CD4-positive, CD25-positive, alpha-beta regulatory T cell (primary cell): Measurements from ENCODE around the gene ZIC4. TPM values are rescaled to one million over a fixed set of nuclear protein-coding genes. Genes with fewer than 3 reads are reported as not detected.
A peak's percentile ranks its signal among the peaks of the same experiment; 100 is the strongest.

Experiments used
- ATAC-seq, 2 donors: fragments of 150-1000 bp; cut with Tn5 transposase; one replicate each; pipeline ENCODE4 v1.10.0; 2021; ENCODE audit warnings: low read depth in 2 of 2, moderate number of reproducible peaks in 2 of 2, moderate library complexity in 1 of 2
- DNase-seq, 3 donors: peaks; one replicate each; pipeline versions ENCODE4 v3.0.0 to v3.0.0-alpha.2; 2012 to 2022; ENCODE audit warnings: mixed read lengths in 1 of 3
- H3K27ac ChIP-seq: one replicate; pipeline ENCODE4 v1.7.0; 2013; ENCODE audit warnings: mild to moderate bottlenecking, low read length; ENCODE audit not compliant: insufficient read depth, poor library complexity, severe bottlenecking
- H3K27me3 ChIP-seq: one replicate; pipeline ENCODE4 v1.7.0; 2013; ENCODE audit warnings: low read length; ENCODE audit not compliant: control insufficient read depth, insufficient read depth
- H3K36me3 ChIP-seq: one replicate; pipeline ENCODE4 v1.7.0; 2013; ENCODE audit warnings: mild to moderate bottlenecking, low read length, moderate library complexity; ENCODE audit not compliant: control insufficient read depth, insufficient read depth
- H3K4me1 ChIP-seq: 2 replicates; pipeline ENCODE4 v1.7.0; 2013; ENCODE audit warnings: mild to moderate bottlenecking, low read length; ENCODE audit not compliant: insufficient read depth, control insufficient read depth, poor library complexity, severe bottlenecking
- H3K4me3 ChIP-seq: one replicate; pipeline ENCODE4 v1.7.0; 2013; ENCODE audit warnings: low read depth, mild to moderate bottlenecking, low read length, moderate library complexity
- H3K9me3 ChIP-seq, 2 experiments: 1 replicate in 1 of 2; 2 replicates in 1 of 2; pipeline ENCODE4 v1.7.0; 2013; ENCODE audit warnings: low read length in 2 of 2, mild to moderate bottlenecking in 1 of 2, moderate library complexity in 1 of 2; ENCODE audit not compliant: control insufficient read depth in 2 of 2
- H3K27ac Mint-ChIP-seq, 3 donors: one replicate each; pipeline ENCODE4 v1.8.0; 2020 to 2022; ENCODE audit warnings: mild to moderate bottlenecking in 3 of 3, mixed read lengths in 3 of 3, moderate library complexity in 2 of 3
- H3K27me3 Mint-ChIP-seq: one replicate; pipeline ENCODE4 v1.8.0; 2022; ENCODE audit warnings: mild to moderate bottlenecking, mixed read lengths
- H3K36me3 Mint-ChIP-seq: one replicate; pipeline ENCODE4 v1.8.0; 2020; ENCODE audit warnings: mixed read lengths
- H3K4me1 Mint-ChIP-seq, 4 donors: one replicate each; pipeline ENCODE4 v1.8.0; 2020 to 2022; ENCODE audit warnings: mixed read lengths in 4 of 4, mild to moderate bottlenecking in 1 of 4
- H3K4me3 Mint-ChIP-seq, 4 donors: one replicate each; pipeline ENCODE4 v1.8.0; 2020 to 2022; ENCODE audit warnings: mild to moderate bottlenecking in 4 of 4, mixed read lengths in 4 of 4, moderate library complexity in 3 of 4
- H3K9me3 Mint-ChIP-seq, 7 donors: one replicate each; pipeline ENCODE4 v1.8.0; 2020 to 2022; ENCODE audit warnings: mixed read lengths in 7 of 7, mild to moderate bottlenecking in 3 of 7, moderate library complexity in 2 of 7
- polyA plus RNA-seq, 4 donors: library from polyadenylated mRNA; unstranded; fragments of 300-500 nt; fragmentation: Illumina TruSeq; gene quantifications; one replicate each; pipeline ENCODE4 v1.2.3, GENCODE V29; 2021
- total RNA-seq: library from RNA; stranded (reverse); gene quantifications from one replicate; pipeline ENCODE4 v1.2.3, GENCODE V29; 2022

Gene ZIC4
- total and polyA plus RNA-seq, 5 donors from 2014 or later, result not detected

DNA sequence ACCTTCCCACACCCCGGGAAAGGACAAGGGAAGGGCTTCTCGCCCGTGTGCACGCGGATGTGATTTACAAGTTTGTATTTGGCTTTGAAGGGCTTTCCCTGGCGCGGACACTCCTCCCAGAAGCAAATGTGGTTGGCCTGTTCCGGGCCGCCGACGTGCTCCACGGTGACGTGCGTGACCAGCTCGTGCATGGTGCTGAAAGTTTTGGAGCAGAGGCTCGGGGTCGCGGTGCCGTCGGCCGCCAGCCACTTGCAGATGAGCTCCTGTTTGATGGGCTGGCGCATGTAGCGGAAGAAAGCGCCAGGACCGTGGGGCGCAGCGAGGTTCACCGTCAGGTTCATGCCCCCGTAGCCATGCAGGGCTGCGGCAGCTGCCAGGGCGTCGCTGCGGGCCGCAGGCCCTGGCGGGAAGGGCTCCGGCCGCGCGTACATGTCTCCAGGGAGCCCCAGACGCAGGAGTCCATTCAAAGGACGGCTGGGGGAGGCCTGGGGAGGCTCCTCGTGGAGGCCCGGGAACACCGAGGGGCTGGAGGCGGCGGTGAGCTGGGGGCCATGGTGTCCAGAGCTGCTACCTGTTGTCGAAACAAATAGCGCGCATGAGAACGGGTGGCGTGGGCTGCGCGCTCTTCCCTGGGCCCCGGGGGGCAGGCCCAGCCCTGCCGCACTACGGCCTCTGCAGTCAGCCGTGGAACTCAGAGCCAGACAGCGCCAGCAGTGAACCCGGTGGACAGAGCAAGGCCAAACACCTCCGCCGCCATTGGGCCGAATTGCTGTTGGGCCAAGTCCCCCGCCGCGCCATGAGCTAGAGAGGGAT is 10.2 kb downstream of the ZIC4 start:
- H3K4me1 Mint-ChIP-seq, result no peaks in the 10 kb centered on the region
- Histone ChIP-seq H3K4me3 (no peak overlapping the region), H3K9me3 (peaks cover 0 to 2% of the 10 kb centered on the region in 2 experiments), H3K27ac (no peak overlapping the region), H3K27me3 (peaks cover 19% of the 10 kb centered on the region), H3K4me1 (no peaks in the 10 kb centered on the region), H3K36me3 (no peaks in the 10 kb centered on the region)
- ATAC-seq, result no peak
- no peaks in the 10 kb centered on the region for H3K36me3 Mint-ChIP-seq
- no peak for DNase-seq
- peaks cover 0 to 18% (median 2%) of the 10 kb centered on the region in 7 donors for H3K9me3 Mint-ChIP-seq
- H3K4me3 Mint-ChIP-seq, result peak overlapping the region in 1 of 4 donors; percentile 13
- peaks cover 84% of the 10 kb centered on the region for H3K27me3 Mint-ChIP-seq
- H3K27ac Mint-ChIP-seq, result no peak overlapping the region

DNA sequence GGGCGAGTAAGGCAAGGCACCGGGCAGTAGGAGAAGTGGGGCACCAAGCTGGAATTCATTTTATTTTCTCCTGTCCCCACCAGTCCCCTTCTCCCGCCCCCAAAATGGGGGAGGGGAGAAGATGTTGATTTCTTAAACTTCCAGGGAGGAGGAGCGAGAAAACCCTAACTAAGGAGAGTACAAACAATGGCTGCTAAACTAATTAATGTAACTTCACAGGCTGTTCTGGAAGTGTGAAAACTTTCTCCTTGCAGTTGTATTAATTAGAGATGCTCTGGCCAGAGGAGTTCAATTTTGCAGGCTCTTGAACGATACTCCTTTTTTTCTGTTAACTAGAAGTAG is 11.5 kb downstream of the ZIC4 start:
- Mint-ChIP-seq H3K9me3 (peaks cover 0 to 21% (median 0%) of the 10 kb centered on the region in 7 donors), H3K4me1 (no peaks in the 10 kb centered on the region), H3K27ac (peak overlapping the region in 1 of 3 donors; percentile 23), H3K36me3 (no peaks in the 10 kb centered on the region), H3K27me3 (peaks cover 77% of the 10 kb centered on the region), H3K4me3 (no peak overlapping the region)
- no peaks in the 10 kb centered on the region for H3K4me1 ChIP-seq
- no peaks in the 10 kb centered on the region for H3K36me3 ChIP-seq
- DNase-seq (no peak), ATAC-seq (no peak)
- H3K27ac ChIP-seq, result no peak overlapping the region
- H3K9me3 ChIP-seq, result peaks cover 2 to 3% of the 10 kb centered on the region in 2 experiments
- H3K4me3 ChIP-seq, result no peak overlapping the region
- peaks cover 22% of the 10 kb centered on the region for H3K27me3 ChIP-seq

DNA sequence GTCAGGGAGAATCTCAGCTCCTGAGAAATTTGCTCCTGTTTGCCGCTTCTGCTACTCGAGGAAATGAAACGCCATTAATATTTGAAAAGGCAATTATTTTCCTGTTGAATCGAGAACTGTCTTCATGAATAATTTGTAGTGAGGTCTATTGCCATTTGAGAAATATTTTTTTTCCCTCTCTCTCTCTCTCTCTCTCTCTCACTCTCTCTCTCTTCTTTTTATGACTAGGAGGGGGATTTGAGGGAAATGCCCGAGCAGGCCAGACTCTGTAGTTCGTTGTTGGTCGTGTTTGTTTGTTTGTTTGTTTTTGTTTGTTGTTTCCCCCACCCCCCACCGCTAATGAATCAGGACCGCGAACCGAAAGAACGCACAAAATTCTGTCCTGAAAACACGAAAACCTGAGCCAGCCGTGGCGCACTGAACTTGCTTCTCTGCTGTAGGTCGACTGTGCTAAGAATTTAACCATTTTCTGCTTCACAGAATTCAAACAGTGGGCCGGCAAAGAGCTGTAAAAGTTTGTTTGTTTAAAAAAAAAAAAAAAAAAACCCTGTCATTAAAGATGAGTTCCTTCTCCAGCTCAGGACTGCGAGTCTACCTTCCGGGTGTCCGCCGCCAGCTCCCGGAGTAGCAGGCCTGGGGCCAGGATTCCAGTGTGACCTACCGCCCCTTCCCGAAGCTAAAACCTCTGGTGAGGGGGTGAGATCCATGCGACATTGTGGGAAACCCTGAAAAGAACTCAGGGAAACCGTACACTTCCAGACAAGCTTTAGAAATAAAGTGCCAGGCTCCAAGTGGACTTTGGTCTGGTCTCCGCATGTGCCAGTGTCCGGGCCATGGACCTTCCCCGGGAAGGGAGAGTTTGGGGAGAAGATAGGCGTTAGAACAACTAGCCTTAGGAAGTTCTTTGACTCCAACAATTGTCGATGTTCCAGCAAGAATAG is 12.1 kb downstream of the ZIC4 start:
- H3K4me3 ChIP-seq, result no peak overlapping the region
- Mint-ChIP-seq H3K36me3 (no peaks in the 10 kb centered on the region), H3K27me3 (peaks cover 77% of the 10 kb centered on the region), H3K9me3 (peaks cover 0 to 24% (median 0%) of the 10 kb centered on the region in 7 donors), H3K4me3 (peak overlapping the region in 1 of 4 donors; percentile 52), H3K4me1 (no peaks in the 10 kb centered on the region), H3K27ac (peak overlapping the region in 1 of 3 donors; percentile 87)
- peaks cover 23% of the 10 kb centered on the region for H3K27me3 ChIP-seq
- no peaks in the 10 kb centered on the region for H3K4me1 ChIP-seq
- peaks cover 2 to 3% of the 10 kb centered on the region in 2 experiments for H3K9me3 ChIP-seq
- H3K27ac ChIP-seq, result no peak overlapping the region
- no peak for DNase-seq
- no peak for ATAC-seq
- H3K36me3 ChIP-seq, result no peaks in the 10 kb centered on the region

DNA sequence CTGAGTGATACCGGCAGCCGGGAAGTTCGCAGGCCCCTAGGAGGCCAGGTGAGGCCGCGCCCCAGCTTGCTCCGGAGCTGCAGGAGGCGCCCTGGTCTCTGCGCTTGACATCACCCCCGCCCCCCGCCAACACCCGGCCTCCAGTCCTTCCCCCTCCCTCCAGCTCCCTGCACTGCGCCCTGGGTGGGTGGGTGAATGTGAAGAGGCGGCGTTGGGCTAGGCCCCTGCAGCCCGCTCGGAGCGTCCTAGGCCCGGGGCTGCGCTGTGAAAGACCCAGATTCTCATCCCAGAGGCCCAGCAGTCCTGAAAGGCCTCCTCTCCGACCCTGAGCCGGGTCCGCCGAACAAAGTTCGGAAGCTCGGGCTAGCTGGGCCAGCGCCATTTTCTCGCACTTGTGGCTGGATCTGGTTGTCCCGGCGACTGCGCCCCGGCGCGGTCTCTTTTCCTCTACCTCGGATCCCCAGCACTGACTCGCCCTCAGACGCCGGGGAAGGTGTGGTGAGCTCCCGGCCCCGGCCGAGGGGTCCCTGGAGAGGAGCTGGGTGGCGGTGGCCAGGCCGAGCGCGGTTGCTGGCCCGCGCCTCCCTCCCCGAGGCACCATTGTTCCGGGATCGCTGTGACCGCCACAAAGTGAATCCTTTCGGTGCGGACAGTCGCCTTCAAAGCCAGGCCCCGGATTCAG is 12.9 kb downstream of the ZIC4 start:
- peaks cover 2 to 3% of the 10 kb centered on the region in 2 experiments for H3K9me3 ChIP-seq

DNA sequence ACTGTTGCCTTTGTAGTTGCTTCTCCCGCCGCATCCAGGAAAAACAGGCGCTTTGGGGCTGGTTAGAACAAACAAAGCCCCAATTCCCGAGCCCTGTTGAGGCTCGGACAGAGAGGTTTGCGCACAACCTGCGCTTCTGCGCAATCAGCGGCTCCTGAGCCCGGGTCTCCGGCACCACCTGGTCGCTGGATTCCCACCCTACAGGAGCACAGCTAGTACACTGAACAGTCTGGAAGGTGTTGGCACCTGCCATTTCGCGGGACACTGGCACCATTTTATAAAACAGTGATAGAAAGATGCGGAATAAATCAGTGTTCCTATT is 13.8 kb downstream of the ZIC4 start:
- Mint-ChIP-seq H3K27ac (peak overlapping the region in 1 of 3 donors; percentile 90), H3K36me3 (no peaks in the 10 kb centered on the region), H3K4me1 (peaks cover 0 to 4% (median 0%) of the 10 kb centered on the region in 4 donors), H3K27me3 (peaks cover 77% of the 10 kb centered on the region), H3K4me3 (no peak overlapping the region), H3K9me3 (peaks cover 0 to 29% (median 0%) of the 10 kb centered on the region in 7 donors)
- H3K36me3 ChIP-seq, result no peaks in the 10 kb centered on the region
- peaks cover 29% of the 10 kb centered on the region for H3K27me3 ChIP-seq
- H3K27ac ChIP-seq, result no peak overlapping the region
- ATAC-seq, result no peak
- DNase-seq, result no peak
- peaks cover 2 to 3% of the 10 kb centered on the region in 2 experiments for H3K9me3 ChIP-seq
- no peak overlapping the region for H3K4me3 ChIP-seq
- H3K4me1 ChIP-seq, result no peaks in the 10 kb centered on the region

More for the DNA sequence above, 12.9 kb downstream of the ZIC4 start:
- ATAC-seq, result no peak
- Histone ChIP-seq H3K27me3 (peaks cover 26% of the 10 kb centered on the region), H3K36me3 (no peaks in the 10 kb centered on the region), H3K4me1 (no peaks in the 10 kb centered on the region), H3K4me3 (no peak overlapping the region), H3K27ac (no peak overlapping the region)
- peak overlapping the region in 1 of 3 donors; percentile 90 for H3K27ac Mint-ChIP-seq
- peaks cover 0 to 27% (median 0%) of the 10 kb centered on the region in 7 donors for H3K9me3 Mint-ChIP-seq
- H3K4me1 Mint-ChIP-seq, result no peaks in the 10 kb centered on the region
- no peak for DNase-seq
- peaks cover 77% of the 10 kb centered on the region for H3K27me3 Mint-ChIP-seq
- H3K36me3 Mint-ChIP-seq, result no peaks in the 10 kb centered on the region
- H3K4me3 Mint-ChIP-seq, result peak overlapping the region in 1 of 4 donors; percentile 2

DNA sequence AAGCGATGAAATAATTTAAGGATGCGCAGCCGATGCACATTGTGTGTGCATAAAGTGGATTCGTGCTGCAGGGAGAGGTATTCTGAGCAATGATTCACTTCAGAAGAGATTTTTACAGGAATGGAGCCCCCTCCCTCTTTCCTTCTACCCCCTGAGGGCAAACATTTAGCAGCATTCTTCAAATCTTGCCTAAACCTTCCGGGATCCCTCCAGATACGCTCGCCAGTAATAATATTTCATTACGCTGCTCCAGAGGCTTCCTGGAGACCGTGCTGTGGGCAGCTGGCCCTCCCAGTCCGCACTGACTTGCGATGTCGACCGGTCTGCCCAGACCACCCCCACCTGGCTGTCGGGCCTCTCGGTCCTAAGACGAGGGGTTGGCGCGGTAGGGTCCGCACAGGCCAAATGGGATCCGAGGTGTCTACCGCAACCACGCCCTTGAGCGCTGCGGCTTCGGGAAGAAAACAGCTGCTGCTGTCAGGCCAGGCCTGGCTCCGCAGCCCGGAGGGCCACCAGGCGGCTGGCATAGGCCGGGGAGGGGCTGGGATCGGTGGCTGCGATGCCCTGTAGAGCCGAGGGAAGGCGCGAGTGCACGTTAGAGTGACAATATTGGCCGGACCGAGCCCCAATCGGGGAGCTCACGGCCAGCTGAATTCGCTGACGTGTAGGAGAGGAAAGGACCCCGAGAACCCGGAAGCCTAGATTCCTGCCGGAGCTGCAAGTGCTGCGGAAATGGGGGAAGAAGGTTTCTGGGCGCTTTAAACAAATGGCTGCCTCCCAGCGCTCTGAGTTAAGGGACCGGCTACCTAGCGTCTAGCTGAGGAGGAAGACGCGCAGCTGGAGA is 14.3 kb downstream of the ZIC4 start:
- no peaks in the 10 kb centered on the region for H3K36me3 ChIP-seq
- ATAC-seq, result no peak
- H3K4me1 Mint-ChIP-seq, result peaks cover 0 to 4% (median 0%) of the 10 kb centered on the region in 4 donors
- H3K36me3 Mint-ChIP-seq, result no peaks in the 10 kb centered on the region
- peaks cover 2 to 3% of the 10 kb centered on the region in 2 experiments for H3K9me3 ChIP-seq
- DNase-seq, result no peak
- H3K4me3 Mint-ChIP-seq, result no peak overlapping the region
- H3K27me3 ChIP-seq, result peaks cover 31% of the 10 kb centered on the region
- H3K4me1 ChIP-seq, result no peaks in the 10 kb centered on the region
- no peak overlapping the region for H3K27ac ChIP-seq
- H3K9me3 Mint-ChIP-seq, result peaks cover 0 to 25% (median 0%) of the 10 kb centered on the region in 7 donors
- H3K27me3 Mint-ChIP-seq, result peaks cover 75% of the 10 kb centered on the region
- no peak overlapping the region for H3K4me3 ChIP-seq
- H3K27ac Mint-ChIP-seq, result no peak overlapping the region
